Rectal smooth muscle tissue (tissue), 1 donor: Measurements from ENCODE around the gene C1orf52.

Source experiments
- H3K27ac ChIP-seq: one replicate; pipeline ENCODE4 v1.7.0; 2013; ENCODE audit warnings: low read depth, low read length, inconsistent platforms
- H3K27me3 ChIP-seq: one replicate; pipeline ENCODE4 v1.7.0; 2013; ENCODE audit warnings: low read length; ENCODE audit not compliant: control insufficient read depth, insufficient read depth
- H3K36me3 ChIP-seq: one replicate; pipeline ENCODE4 v1.7.0; 2013; ENCODE audit warnings: low read length; ENCODE audit not compliant: control insufficient read depth, insufficient read depth
- H3K4me1 ChIP-seq: one replicate; pipeline ENCODE4 v1.7.0; 2013; ENCODE audit warnings: low read length; ENCODE audit not compliant: control insufficient read depth, insufficient read depth
- H3K4me3 ChIP-seq: one replicate; pipeline ENCODE4 v1.7.0; 2013; ENCODE audit warnings: low read length
- H3K9ac ChIP-seq: one replicate; pipeline ENCODE4 v1.7.0; 2013; ENCODE audit warnings: low read length

Gene C1orf52

GRCh38 chr1:85290826-85291225 is 31.4 kb upstream of the C1orf52 start:
- Histone ChIP-seq H3K4me1 (no peaks in the 10 kb centered on the region), H3K9ac (no peak overlapping the region), H3K27me3 (no peaks in the 10 kb centered on the region), H3K36me3 (no peaks in the 10 kb centered on the region), H3K4me3 (no peak overlapping the region), H3K27ac (no peak overlapping the region)

GRCh38 chr1:85289848-85290335 is 30.4 kb upstream of the C1orf52 start:
- H3K36me3 ChIP-seq = no peaks in the 10 kb centered on the region
- H3K9ac ChIP-seq = no peak overlapping the region
- H3K4me3 ChIP-seq = no peak overlapping the region
- no peak overlapping the region for H3K27ac ChIP-seq
- H3K27me3 ChIP-seq = no peaks in the 10 kb centered on the region
- H3K4me1 ChIP-seq = no peaks in the 10 kb centered on the region

GRCh38 chr1:85289207-85289847 is 29.9 kb upstream of the C1orf52 start:
- H3K4me1 ChIP-seq = no peaks in the 10 kb centered on the region
- H3K4me3 ChIP-seq = no peak overlapping the region
- no peak overlapping the region for H3K9ac ChIP-seq
- no peak overlapping the region for H3K27ac ChIP-seq
- H3K36me3 ChIP-seq = no peaks in the 10 kb centered on the region
- H3K27me3 ChIP-seq = no peaks in the 10 kb centered on the region

GRCh38 chr1:85284202-85284601 is 24.7 kb upstream of the C1orf52 start:
- Histone ChIP-seq H3K9ac (no peak overlapping the region), H3K4me1 (no peaks in the 10 kb centered on the region), H3K27me3 (no peaks in the 10 kb centered on the region)

GRCh38 chr1:85283475-85284199 is 24.2 kb upstream of the C1orf52 start:
- no peak overlapping the region for H3K4me3 ChIP-seq

More at GRCh38 chr1:85284202-85284601, 24.7 kb upstream of the C1orf52 start:
- Histone ChIP-seq H3K4me3 (no peak overlapping the region), H3K27ac (no peak overlapping the region), H3K36me3 (no peaks in the 10 kb centered on the region)

GRCh38 chr1:85282424-85282823 is 23.0 kb upstream of the C1orf52 start:
- no peaks in the 10 kb centered on the region for H3K4me1 ChIP-seq
- no peak overlapping the region for H3K4me3 ChIP-seq
- no peak overlapping the region for H3K9ac ChIP-seq
- H3K27ac ChIP-seq = no peak overlapping the region
- no peaks in the 10 kb centered on the region for H3K27me3 ChIP-seq
- no peaks in the 10 kb centered on the region for H3K36me3 ChIP-seq

More at GRCh38 chr1:85283475-85284199, 24.2 kb upstream of the C1orf52 start:
- Histone ChIP-seq H3K9ac (no peak overlapping the region), H3K4me1 (no peaks in the 10 kb centered on the region), H3K36me3 (no peaks in the 10 kb centered on the region), H3K27me3 (no peaks in the 10 kb centered on the region), H3K27ac (no peak overlapping the region)

- Histone ChIP-seq H3K9ac (no peak overlapping the region), H3K27ac (no peak overlapping the region)
Observed at GRCh38 chr1:85280636-85281035, 21.2 kb upstream of the C1orf52 start.

GRCh38 chr1:85279458-85280080 is 20.1 kb upstream of the C1orf52 start:
- Histone ChIP-seq H3K4me1 (peaks cover 11% of the 10 kb centered on the region), H3K27ac (no peak overlapping the region), H3K27me3 (no peaks in the 10 kb centered on the region), H3K4me3 (no peak overlapping the region), H3K9ac (no peak overlapping the region), H3K36me3 (no peaks in the 10 kb centered on the region)

More at GRCh38 chr1:85280636-85281035, 21.2 kb upstream of the C1orf52 start:
- no peaks in the 10 kb centered on the region for H3K36me3 ChIP-seq
- H3K4me1 ChIP-seq = peaks cover 2% of the 10 kb centered on the region
- no peaks in the 10 kb centered on the region for H3K27me3 ChIP-seq
- no peak overlapping the region for H3K4me3 ChIP-seq

GRCh38 chr1:85278853-85279314 is 19.4 kb upstream of the C1orf52 start:
- Histone ChIP-seq H3K4me3 (no peak overlapping the region), H3K27ac (no peak overlapping the region), H3K27me3 (no peaks in the 10 kb centered on the region), H3K4me1 (peaks cover 15% of the 10 kb centered on the region), H3K36me3 (no peaks in the 10 kb centered on the region), H3K9ac (no peak overlapping the region)

GRCh38 chr1:85277802-85278201 is 18.3 kb upstream of the C1orf52 start:
- H3K36me3 ChIP-seq = peaks cover 2% of the 10 kb centered on the region
- H3K27ac ChIP-seq = no peak overlapping the region
- H3K4me3 ChIP-seq = no peak overlapping the region
- H3K27me3 ChIP-seq = no peaks in the 10 kb centered on the region
- peaks cover 15% of the 10 kb centered on the region for H3K4me1 ChIP-seq
- H3K9ac ChIP-seq = no peak overlapping the region

- Histone ChIP-seq H3K9ac (peak overlapping the region; percentile 22), H3K4me1 (peaks cover 15% of the 10 kb centered on the region), H3K27me3 (no peaks in the 10 kb centered on the region), H3K4me3 (peak overlapping the region; percentile 82), H3K27ac (peak overlapping the region; percentile 92), H3K36me3 (peaks cover 3% of the 10 kb centered on the region)
Observed at GRCh38 chr1:85276978-85277639, 17.6 kb upstream of the C1orf52 start.
